HG03139 (cell line): Measurements from ENCODE around the gene SH3BP2.

ENCODE experiments used
- ATAC-seq: cut with Tn5 transposase; IDR thresholded peaks from one replicate; pipeline ENCODE4 v1.9.1; 2021; ENCODE audit not compliant: unreplicated experiment

The SH3BP2 gene

GRCh38 chr4:2831611-2832308, 38.9 kb downstream of the SH3BP2 start:
- no peak for ATAC-seq

DNA sequence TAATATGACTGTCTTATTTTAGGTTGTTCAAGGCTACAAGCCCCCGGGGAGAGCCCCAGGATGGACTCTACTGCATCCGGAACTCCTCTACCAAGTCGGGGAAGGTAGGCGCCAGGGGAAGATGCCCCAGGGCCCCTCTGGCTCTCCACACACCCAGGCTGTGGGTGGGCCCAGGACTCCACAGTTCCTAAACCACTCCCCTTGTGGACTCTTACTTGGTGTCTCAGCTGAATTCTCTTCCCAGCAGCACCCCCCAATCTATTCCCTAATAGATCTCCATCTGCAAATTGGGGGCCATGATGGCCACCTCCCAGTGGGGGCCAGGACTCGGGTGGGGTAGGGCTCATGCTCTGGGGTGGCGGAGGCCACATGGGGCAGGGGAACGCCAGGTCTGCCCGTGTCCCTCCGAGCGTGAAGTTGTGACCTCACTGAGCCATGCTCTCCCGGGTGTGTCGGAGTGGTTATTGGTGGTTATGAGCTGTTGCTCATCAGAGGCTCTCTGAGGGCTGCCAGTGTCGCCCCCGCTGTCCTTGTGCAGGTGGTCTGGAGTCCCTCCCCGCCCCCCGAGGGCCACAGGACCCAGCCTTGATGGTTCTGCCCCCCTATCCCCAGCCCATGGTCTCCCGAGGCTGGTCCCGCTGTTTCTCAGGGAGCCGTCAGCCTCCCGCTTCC, 39.6 kb downstream of the SH3BP2 start:
- ATAC-seq: no peak

DNA sequence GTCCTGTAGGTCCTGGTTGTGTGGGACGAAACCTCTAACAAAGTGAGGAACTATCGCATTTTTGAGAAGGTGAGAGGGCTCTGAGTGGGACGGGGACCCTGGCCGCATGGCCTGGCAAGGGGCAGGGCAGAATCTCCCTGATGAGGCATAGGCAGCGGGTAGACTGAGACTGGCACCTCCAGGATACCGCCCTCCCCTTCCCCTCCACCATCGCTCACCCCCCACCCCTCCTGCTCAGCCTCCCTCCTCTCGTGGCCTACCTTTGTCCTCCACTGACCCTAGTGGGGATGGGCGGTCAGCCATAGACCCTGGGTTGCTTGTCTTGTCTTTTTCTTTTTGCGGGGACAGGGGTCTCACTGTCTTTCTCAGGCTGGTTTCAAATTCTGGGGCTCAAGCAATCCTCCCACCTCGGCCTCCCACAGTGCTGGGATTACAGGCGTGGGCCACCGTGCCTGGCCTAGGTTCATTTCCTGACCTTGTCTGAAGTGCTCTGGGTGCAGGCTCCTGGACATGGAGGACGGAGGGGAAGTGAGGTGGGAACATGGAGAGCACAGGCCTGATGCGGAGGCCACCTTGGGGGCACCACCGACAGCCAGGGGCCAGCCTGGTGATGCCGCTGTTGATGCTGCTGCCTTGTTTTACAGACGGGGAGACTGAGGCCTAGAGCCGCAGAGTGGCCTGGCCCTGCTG, 40.2 kb downstream of the SH3BP2 start:
- ATAC-seq: no peak

- no peak for ATAC-seq
Observed at GRCh38 chr4:2833671-2834000, 40.8 kb downstream of the SH3BP2 start.

DNA sequence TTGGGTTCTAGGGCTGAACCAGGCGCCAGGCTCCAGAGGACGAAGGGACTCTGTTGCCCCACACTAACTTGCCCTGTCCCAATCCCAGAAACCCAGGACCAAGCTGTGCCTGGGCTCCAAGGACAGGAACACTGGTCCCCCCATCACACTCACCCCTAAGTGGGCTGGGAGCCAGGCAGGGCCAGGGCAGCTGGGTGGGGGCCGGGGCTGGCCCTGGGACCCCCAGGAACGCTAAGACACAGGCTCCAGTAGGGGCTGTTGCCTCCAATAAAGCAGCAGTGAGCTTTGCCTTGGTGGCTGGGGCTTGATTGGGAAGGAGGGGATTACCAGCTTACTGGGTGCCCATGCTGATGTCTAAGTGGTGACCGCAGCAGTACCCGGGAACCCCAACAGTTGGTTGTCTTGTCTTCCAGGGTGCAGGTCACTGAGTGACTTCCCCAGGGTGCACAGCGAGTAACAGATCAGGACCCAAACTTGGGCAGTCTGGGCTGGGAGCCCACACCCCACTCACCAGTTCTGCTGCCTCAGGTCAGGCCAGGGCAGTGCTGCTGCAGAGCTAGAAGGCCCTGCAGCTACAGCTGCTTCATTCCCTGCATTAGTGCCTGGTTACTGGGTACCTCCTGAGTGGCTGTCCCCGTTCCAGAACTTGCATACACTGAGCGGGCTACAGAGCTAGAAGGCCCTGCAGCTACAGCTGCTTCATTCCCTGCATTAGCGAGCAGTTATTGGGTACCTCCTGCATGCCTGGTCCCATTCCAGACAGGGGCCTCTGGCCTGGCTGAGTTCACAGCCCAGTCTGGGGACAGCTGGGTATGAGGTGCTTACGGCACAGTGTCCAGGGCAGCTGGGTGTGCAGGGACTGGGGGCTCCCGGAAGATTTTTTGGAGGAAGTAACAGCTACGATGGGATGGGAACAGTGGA, 41.4 kb downstream of the SH3BP2 start:
- no peak for ATAC-seq

GRCh38 chr4:2835978-2836377, 43.1 kb downstream of the SH3BP2 start:
- no peak for ATAC-seq

DNA sequence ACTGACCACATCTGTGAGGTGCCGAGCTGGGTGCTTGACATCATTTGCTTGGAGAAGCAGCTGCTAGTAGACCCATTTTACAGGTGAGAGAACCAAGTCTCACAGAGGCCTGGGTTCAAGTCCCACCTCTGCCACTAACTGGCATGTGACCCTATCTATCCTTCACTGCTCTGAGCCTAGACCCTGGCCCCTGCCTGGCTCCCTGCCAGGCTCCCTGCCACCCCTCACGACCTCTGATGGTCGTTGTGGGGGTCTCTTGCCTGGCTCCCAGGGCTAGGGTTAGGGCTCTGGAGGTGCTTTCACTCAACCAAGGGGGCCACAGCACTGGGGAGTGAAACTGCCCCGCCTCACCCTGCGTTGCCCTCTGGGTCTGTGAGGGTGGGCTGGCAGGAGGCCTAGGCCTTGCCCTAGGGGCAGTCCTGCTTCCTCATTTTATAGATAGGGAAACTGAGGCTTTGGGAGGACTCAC, 43.5 kb downstream of the SH3BP2 start:
- ATAC-seq: no peak

DNA sequence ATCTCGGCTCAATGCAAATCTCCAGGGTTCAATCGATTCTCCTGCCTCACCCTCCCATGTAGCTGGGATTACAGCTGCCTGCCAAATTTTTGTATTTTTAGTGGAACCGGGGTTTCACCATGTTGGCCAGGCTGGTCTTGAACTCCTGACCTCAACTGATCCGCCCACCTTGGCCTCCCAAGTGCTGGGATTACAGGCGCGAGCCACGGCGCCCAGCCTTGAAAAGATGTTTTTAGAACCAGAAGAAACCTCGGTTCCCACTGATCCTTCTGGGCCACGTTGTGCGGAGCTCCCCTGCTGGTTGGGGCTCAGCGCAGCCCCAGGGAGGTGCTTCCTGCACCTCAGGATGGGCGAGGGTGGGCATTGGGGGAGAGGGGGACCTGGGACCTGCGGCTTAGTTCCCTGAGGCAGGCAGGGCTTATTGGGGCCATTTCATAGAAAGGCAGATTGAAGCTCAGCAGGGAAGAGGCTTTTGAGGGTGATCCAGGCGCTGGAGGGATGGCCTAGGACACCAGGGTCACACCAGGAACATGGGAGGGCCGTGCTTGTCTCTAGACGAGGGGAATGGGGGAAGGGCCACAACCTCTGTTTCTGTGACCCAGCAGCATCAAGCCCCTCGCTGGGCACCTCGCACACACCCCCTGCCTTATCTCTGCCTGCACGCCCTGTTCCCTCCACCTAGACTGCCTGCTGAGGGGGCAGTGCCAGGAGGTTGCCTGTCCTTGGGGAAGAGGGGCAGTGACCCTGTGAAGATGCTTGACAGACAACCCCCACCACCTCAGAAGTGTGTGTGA, 44.4 kb downstream of the SH3BP2 start:
- ATAC-seq: no peak

GRCh38 chr4:2837904-2838496, 45.1 kb downstream of the SH3BP2 start:
- no peak for ATAC-seq

DNA sequence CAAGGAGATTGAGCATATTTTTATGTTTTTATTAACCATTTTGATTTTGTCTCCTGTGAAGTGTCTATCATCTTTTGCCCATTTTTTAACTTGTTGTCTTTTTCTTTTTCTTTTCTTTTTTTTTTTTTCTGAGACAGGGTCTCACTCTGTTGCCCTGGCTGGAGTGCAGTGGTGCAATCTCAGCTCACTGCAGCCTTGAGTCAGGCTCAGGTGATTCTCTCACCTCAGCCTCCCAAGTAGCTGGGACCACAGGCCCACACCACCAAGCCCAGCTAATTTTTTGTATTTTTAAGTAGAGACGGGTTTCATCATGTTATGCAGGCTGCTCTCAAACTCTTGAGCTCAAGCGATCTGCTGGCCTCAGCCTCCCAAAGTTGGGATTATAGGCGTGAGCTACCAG, 46.2 kb downstream of the SH3BP2 start:
- ATAC-seq: no peak

GRCh38 chr4:2842687-2843262, 49.9 kb downstream of the SH3BP2 start:
- ATAC-seq: no peak

- ATAC-seq: peak; percentile 61
Observed at GRCh38 chr4:2843263-2843940, 50.5 kb downstream of the SH3BP2 start, which contains the start of gene ADD1. Gene ADD1, plus strand, starts transcription at chr4:2843844. Its CDS starts 32,072 bp downstream, at chr4:2875916.

GRCh38 chr4:2843941-2844584, 51.2 kb downstream of the SH3BP2 start:
- peak; percentile 17 for ATAC-seq

GRCh38 chr4:2846172-2846571, 53.3 kb downstream of the SH3BP2 start:
- no peak for ATAC-seq

DNA sequence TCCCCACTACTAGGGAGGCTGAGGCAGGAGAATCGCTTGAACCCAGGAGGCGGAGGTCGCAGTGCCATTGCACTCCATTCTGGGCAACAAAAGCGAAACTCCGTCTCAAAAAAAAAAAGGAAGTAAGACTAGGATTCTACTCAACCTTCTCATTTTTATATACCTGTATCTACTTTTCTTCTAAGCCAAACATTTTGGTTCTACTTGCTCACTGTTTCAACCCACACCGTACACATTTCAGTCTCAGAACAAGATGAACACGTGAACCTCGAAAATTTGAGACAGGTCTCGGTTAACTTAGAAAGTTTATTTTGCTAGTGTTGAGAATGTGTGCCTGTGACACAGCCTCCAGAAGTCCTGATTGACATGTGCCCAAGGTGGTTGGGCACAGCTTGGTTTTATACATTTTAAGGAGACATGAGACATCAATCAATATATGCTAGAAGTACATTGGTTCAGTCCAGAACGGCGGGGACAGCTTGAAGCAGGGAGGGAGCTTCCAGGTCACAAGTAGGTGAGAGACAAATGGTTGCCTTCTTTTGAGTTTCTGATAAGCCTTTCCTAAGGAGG, 54.5 kb downstream of the SH3BP2 start:
- no peak for ATAC-seq

DNA sequence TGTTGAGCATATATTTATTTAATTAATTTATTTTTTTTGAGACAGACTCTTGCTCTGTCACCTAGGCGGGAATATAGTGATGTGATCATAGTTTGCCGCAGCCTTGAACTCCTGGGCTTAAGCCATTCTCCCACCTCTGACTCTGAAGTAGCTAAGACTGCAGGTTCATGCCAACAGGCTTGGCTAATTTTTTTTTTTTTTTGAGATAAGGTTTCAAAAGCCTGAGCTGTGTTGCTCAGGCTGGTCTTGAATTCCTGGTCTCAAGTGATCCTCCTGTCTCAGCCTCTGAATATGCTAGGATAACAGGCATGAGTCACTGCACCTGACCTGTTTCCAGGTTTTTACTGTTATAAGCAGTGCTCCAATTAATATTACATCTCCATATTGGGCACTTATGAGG, 55.6 kb downstream of the SH3BP2 start:
- ATAC-seq: no peak

DNA sequence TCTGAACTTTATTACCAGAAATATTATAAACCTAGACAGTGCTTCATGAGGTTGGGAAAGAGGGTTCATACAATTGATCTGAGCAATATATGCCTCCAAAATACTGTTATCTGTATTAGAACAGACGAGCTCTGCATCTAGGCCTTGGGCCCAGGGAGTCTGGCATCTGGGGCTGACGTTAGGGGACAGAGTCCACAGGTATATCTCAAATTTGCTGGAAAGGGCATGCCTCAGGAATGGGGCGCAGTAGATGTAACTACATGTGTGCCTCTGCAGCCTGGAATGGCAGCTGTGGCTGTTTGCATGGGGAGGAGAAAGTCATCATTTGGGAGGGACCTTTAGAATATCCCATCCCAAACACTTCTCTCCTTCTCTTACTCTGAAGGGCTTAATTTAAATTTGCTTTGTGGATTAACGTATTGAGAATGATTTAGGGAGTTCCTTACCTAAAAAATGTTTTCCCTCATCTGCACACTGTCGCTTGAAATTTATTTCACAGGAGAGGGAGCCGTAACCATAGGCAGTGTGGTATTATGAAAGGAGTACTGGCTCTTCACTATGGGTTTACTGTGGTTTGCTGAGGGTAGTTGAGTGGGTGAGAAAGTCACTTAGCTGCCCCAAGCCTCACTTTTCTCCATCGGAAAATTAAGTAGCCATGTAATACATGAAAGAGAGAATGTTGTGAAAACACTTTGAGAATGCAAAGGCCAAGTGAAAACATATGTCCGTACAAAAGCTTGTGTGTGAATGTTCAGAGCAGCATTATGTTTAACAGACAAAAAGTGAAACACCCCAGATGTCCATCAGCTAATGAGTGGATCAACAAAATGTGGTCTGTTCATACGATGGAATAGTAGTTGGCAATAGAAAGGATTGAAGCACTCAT, 56.6 kb downstream of the SH3BP2 start:
- no peak for ATAC-seq
